Hepatocyte (in vitro differentiated cells): Measurements from ENCODE around the gene ZNF638. TPM values are rescaled to one million over a fixed set of nuclear protein-coding genes. Genes with fewer than 3 reads are reported as not detected.

Source experiments
- DNase-seq: peaks from one replicate; pipeline ENCODE4 v3.0.0-alpha.2; 2016; ENCODE audit warnings: low spot score
- H2AFZ ChIP-seq: fragments of 200-600 bp; sonication (generic); 2 replicates; pipeline ENCODE4 v1.6.0; 2016; ENCODE audit warnings: antibody characterized with exemption, mild to moderate bottlenecking
- H3K27ac ChIP-seq: fragments of 200-600 bp; sonication (generic); 2 replicates; pipeline ENCODE4 v1.5.1; 2016; ENCODE audit warnings: mild to moderate bottlenecking
- H3K27me3 ChIP-seq: fragments of 200-600 bp; sonication (generic); 2 replicates; pipeline ENCODE4 v1.6.1; 2016
- H3K36me3 ChIP-seq: fragments of 200-600 bp; sonication (generic); replicated peaks from 2 replicates; pipeline ENCODE4 v1.5.1; 2016; ENCODE audit warnings: low read depth; ENCODE audit not compliant: insufficient read depth
- H3K4me1 ChIP-seq: fragments of 200-600 bp; sonication (generic); 2 replicates; pipeline ENCODE4 v1.5.1; 2016; ENCODE audit warnings: mild to moderate bottlenecking, moderate library complexity; ENCODE audit not compliant: insufficient read depth
- H3K4me2 ChIP-seq: fragments of 200-600 bp; sonication (generic); 2 replicates; pipeline ENCODE4 v1.6.0; 2016
- H3K4me3 ChIP-seq: fragments of 200-600 bp; sonication (generic); 2 replicates; pipeline ENCODE4 v1.5.1; 2016; ENCODE audit warnings: mild to moderate bottlenecking
- H3K79me2 ChIP-seq: fragments of 200-600 bp; sonication (generic); 2 replicates; pipeline ENCODE4 v1.6.0; 2017; ENCODE audit warnings: mild to moderate bottlenecking
- H3K9me2 ChIP-seq: fragments of 200-600 bp; sonication (generic); replicated peaks from 2 replicates; pipeline ENCODE4 v1.6.0; 2017; ENCODE audit warnings: mild to moderate bottlenecking; ENCODE audit not compliant: insufficient read depth
- H3K9me3 ChIP-seq: fragments of 200-600 bp; sonication (generic); 2 replicates; pipeline ENCODE4 v1.5.1; 2016; ENCODE audit warnings: low read depth, mild to moderate bottlenecking
- H4K20me1 ChIP-seq: fragments of 200-600 bp; sonication (generic); 2 replicates; pipeline ENCODE4 v1.6.0; 2016; ENCODE audit warnings: mild to moderate bottlenecking; ENCODE audit not compliant: insufficient read depth, poor library complexity, severe bottlenecking
- EZH2 ChIP-seq: fragments of 200-600 bp; sonication (generic); IDR thresholded peaks from 2 replicates; pipeline ENCODE4 v1.6.1; 2016; ENCODE audit warnings: antibody characterized with exemption, mild to moderate bottlenecking, borderline replicate concordance
- EZH2phosphoT487 ChIP-seq: fragments of 200-600 bp; sonication (generic); IDR thresholded peaks from one replicate; pipeline ENCODE4 v1.6.1; 2018; ENCODE audit warnings: antibody characterized with exemption, mild to moderate bottlenecking, low read depth, moderate library complexity; ENCODE audit not compliant: unreplicated experiment, severe bottlenecking
- WGBS: methylation state at CpG from one replicate; pipeline ENCODE4 v1.1.6; 2016; ENCODE audit warnings: low lambda C conversion rate; ENCODE audit errors: missing lambda C conversion rate; 5-methylcytosine and 5-hydroxymethylcytosine counted together
- polyA plus RNA-seq: library from polyadenylated mRNA; unstranded; fragments of >200 nt; fragmentation: Nextera tagmentation; extraction: Ambion mirVana; gene quantifications from 2 replicates; pipeline ENCODE4 v1.2.1, GENCODE V29; 2016
- total RNA-seq: library from RNA; depleted of rRNA; stranded (reverse); fragments of >200 nt; gene quantifications from 2 replicates; pipeline ENCODE4 v1.2.3, GENCODE V29; 2014
- TF ChIP-seq, protein P1 (sequence below): fragments of 200-600 bp; sonication (generic); IDR thresholded peaks from 2 replicates; pipeline ENCODE4 v1.5.1; 2016; ENCODE audit warnings: antibody characterized with exemption, mild to moderate bottlenecking; ENCODE audit not compliant: poor library complexity

ZNF638 gene
- total and polyA plus RNA-seq, 2 experiments from 2014 or later = 41.2 to 141 TPM

- H2AFZ ChIP-seq = no peak overlapping the region
- H3K4me3 ChIP-seq = no peak overlapping the region
- peaks cover 67% of the 10 kb centered on the region for H4K20me1 ChIP-seq
- WGBS = 98% methylated on average over 6 of the region's 6 CpGs
- TF ChIP-seq EZH2 (no peak), EZH2phosphoT487 (no peak)
- TF ChIP-seq, protein P1, sequence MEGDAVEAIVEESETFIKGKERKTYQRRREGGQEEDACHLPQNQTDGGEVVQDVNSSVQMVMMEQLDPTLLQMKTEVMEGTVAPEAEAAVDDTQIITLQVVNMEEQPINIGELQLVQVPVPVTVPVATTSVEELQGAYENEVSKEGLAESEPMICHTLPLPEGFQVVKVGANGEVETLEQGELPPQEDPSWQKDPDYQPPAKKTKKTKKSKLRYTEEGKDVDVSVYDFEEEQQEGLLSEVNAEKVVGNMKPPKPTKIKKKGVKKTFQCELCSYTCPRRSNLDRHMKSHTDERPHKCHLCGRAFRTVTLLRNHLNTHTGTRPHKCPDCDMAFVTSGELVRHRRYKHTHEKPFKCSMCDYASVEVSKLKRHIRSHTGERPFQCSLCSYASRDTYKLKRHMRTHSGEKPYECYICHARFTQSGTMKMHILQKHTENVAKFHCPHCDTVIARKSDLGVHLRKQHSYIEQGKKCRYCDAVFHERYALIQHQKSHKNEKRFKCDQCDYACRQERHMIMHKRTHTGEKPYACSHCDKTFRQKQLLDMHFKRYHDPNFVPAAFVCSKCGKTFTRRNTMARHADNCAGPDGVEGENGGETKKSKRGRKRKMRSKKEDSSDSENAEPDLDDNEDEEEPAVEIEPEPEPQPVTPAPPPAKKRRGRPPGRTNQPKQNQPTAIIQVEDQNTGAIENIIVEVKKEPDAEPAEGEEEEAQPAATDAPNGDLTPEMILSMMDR = no peak
- H3K9me3 ChIP-seq = no peaks in the 10 kb centered on the region
- H3K4me2 ChIP-seq = no peak overlapping the region
- no peaks in the 10 kb centered on the region for H3K9me2 ChIP-seq
- H3K27ac ChIP-seq = no peak overlapping the region
- H3K27me3 ChIP-seq = no peaks in the 10 kb centered on the region
- H3K4me1 ChIP-seq = no peaks in the 10 kb centered on the region
- no peak for DNase-seq
- H3K79me2 ChIP-seq = peaks cover 85% of the 10 kb centered on the region
- H3K36me3 ChIP-seq = no peaks in the 10 kb centered on the region
Measured at GRCh38 chr2:71358931-71359671, 27.5 kb downstream of the ZNF638 start.

- H4K20me1 ChIP-seq = peaks cover 58% of the 10 kb centered on the region
- H3K27me3 ChIP-seq = no peaks in the 10 kb centered on the region
- no peak overlapping the region for H3K27ac ChIP-seq
- no peak overlapping the region for H3K4me2 ChIP-seq
- H3K9me3 ChIP-seq = no peaks in the 10 kb centered on the region
- H3K9me2 ChIP-seq = no peaks in the 10 kb centered on the region
- no peak for TF ChIP-seq EZH2phosphoT487
- TF ChIP-seq, protein P1 = no peak
- no peak for TF ChIP-seq EZH2
- no peak overlapping the region for H3K4me3 ChIP-seq
- no peak for DNase-seq
- WGBS = 82% methylated on average over 3 of the region's 3 CpGs
- H3K79me2 ChIP-seq = peaks cover 74% of the 10 kb centered on the region
- H3K36me3 ChIP-seq = no peaks in the 10 kb centered on the region
- H3K4me1 ChIP-seq = no peaks in the 10 kb centered on the region
- H2AFZ ChIP-seq = no peak overlapping the region
Measured at GRCh38 chr2:71360434-71360975, 28.9 kb downstream of the ZNF638 start.

DNA sequence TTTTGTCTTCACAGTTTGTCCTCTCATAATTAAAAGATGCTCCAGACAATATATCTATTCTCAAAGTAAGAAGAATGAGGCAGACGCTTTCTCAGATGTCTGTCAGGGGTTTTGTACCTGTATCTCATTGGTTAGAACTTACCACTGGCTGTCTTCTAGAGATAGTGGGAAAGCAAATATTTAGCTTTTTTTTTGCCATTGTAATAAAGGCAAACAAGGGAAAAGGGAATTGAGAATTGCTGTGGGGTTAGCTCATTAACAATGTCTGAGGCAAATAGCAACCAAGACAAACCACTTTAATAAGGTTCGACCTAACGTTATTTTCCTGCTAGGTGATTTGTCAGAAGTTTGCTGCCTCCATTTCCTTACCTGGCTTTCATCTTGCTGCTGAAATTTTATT is 30.0 kb downstream of the ZNF638 start:
- H3K9me3 ChIP-seq = no peaks in the 10 kb centered on the region
- 67% methylated on average over 3 of the region's 3 CpGs for WGBS
- no peak overlapping the region for H2AFZ ChIP-seq
- H3K4me2 ChIP-seq = no peak overlapping the region
- DNase-seq = no peak
- no peak overlapping the region for H3K27ac ChIP-seq
- H3K36me3 ChIP-seq = no peaks in the 10 kb centered on the region
- no peaks in the 10 kb centered on the region for H3K4me1 ChIP-seq
- no peaks in the 10 kb centered on the region for H3K27me3 ChIP-seq
- TF ChIP-seq EZH2 (no peak), EZH2phosphoT487 (no peak)
- TF ChIP-seq, protein P1 = no peak
- peaks cover 48% of the 10 kb centered on the region for H4K20me1 ChIP-seq
- no peaks in the 10 kb centered on the region for H3K9me2 ChIP-seq
- H3K79me2 ChIP-seq = peaks cover 63% of the 10 kb centered on the region
- no peak overlapping the region for H3K4me3 ChIP-seq
